Forelimb muscle (tissue), 1 donor: Measurements from ENCODE around the gene DCTPP1. TPM values are rescaled to one million over a fixed set of nuclear protein-coding genes. Genes with fewer than 3 reads are reported as not detected.

Experiments
- DNase-seq: peaks from one replicate; pipeline ENCODE4 v3.0.0-alpha.2; 2013; ENCODE audit warnings: low read depth
- polyA plus RNA-seq: library from polyadenylated mRNA; unstranded; fragments of 120-200 nt; gene quantifications from one replicate; pipeline ENCODE4 v1.2.1, GENCODE V29; 2013; ENCODE audit not compliant: insufficient read length

Gene DCTPP1
- polyA plus RNA-seq, 1 donor, result 23.6 TPM

DNA sequence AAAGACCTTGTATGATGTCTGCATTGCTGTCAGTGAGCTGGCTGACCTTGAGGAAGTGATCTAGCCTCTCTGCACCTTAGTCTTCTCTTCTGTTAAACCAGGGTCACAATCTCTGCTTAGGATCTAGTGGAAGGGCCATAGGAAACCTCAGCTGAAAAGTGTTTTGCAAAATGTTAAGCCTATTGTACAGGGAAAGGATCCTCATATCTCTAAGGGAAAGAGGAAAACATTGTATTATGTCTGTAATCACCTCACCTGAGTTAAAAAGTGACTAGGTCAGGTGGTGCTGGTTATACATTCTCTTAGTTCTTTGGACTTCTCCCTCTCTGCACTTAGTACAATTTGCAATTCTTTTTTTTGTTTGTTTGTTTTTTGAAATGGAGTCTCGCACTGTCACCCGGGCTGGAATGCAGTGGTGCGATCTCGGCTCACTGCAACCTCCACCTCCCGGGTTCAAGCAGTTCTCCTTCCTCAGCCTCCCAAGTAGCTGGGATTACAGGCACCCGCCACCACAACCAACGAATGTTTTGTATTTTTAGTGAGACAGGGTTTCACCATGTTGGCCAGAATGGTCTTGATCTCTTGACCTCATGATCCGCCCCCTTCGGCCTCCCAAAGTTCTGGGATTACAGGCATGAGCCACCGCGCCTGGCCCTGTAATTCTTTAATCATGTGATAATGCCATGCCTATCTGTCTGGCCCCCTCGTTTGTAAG is 17.8 kb upstream of the DCTPP1 start:
- no peak for DNase-seq

DNA sequence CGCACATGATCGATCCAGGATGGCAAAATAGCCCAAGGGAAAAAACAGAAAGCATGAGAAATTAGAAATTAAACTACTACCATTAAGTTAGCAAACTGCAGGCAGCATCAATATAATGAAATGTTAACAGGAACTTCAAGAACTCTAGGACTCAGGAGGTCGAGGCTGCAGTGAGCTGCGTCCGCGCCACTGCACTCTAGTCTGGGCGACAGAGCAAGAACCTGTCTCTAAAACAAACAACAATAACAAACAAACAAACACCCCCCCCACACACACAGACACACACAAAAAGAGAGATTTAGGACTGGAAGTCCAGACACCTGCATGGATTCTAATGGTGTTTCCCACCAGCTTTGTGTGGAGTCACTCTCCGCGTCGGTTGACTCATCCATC is 16.4 kb upstream of the DCTPP1 start:
- DNase-seq, result no peak

DNA sequence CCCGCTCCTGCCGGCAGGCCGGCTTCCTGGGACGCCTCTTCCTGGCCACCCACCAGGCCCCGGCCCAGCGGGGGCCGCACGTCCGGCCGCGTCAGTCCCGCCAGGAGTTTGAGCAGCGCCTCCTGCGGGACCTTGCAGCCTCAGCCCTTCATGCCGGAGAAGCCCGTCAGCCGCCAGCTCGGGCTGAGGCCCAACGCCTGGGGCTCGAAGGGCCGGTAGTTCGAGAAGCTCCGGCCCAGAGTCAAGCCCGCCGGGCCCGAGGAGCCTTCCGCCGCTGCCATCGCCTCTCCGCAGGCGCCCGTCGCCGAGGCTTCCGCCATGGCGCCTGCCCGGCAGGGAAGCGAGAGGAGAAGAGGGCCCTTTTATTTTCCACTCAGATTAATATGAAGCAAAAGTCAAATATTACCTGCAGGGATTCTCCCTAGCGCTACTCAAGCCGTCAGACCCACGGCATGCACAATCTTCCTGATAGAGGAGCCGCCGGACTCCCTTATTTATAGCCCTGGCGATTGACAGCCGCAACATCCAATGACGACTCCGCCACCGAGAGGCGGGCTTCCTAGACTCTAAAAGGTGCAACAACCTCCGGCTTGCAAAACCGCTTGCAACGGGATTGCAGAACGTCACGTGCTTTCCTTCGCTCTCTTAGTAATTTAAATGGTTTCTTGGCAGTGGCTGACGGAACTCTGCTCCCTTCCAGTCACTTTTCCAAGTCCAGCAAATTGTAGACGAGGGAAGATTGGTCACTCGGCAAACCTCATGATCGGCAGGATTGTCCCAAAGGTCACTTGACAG is 15.8 kb upstream of the DCTPP1 start, which contains the start of gene SEPHS2:
TSS of gene SEPHS2 (minus strand) at position 467 of the 795 bp plus-strand sequence. CDS start at position 320, 147 bp downstream.
- peak; percentile 90 for DNase-seq

DNA sequence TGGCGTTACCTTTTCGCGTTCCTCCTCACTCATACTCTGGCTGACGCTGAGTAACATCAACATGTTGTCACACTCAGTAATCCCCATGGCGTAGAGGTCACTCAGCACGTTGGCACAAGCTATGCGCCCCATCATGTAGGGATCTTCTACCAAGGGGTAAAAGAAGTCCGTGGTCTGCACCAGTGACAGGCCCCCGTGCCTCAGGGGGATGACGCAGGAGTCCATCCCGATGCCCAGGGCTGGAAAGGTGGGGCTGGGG is 15.2 kb upstream of the DCTPP1 start:
- DNase-seq, result no peak

DNA sequence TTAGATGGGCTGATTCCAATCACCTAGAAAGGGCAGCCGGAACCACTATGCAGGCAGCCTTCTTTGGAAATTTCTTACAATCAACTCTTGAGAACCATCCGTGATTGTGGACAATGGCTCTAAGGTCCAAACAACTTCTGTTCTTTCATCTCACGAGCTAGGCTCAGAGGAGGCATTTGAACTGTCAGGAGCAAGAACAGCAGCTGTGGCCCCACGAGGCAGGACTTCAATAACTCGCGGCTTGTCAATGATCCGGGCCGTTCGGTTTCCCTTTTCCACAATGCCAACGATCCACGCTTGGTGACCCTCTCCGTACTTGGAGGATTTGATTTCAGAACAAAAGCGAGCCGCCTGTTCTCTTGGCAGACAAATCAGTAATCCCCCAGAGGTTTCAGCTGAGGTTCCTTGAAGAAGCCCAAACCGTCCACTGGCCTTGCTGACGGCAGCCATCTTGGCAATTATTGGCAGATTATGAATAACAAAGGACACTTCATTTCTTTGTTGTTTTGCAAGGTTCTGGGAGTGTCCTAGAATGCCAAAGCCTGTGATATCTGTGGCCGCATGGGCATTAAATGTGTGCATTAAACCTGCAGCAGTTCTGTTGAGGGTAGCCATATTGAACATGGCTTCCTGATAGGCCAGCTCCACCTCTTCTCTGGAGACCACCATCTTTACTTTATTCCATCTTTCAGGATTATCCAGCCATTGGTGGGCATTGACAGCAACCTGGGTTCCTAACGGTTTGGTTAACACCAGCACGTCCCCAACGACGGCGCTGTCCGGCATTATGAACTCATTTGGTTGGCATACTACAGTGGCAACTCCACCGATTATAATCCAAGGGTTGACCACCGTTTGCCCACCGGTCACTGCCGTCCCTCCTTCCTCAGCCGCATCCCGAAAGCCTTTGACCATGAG is 14.7 kb upstream of the DCTPP1 start:
- DNase-seq, result no peak

DNA sequence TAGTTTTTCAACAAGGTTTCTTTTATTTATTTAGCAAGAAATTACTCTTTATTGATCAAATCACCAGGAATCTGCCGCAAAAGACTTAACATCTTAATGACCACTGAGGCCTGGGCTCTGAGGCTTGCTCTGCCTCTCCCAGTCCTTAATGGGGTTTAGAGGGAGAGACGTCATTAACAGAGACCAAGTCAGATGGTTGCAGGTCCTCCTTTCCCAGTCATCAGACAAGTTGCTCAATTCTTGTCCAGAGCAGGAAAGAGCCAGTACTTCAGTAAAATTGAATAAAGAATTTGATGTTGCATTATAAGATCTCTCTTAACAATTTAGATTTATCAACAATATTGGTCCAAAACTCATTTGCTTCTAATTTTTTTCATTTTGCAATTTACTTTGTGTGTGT is 13.8 kb upstream of the DCTPP1 start:
- no peak for DNase-seq

DNA sequence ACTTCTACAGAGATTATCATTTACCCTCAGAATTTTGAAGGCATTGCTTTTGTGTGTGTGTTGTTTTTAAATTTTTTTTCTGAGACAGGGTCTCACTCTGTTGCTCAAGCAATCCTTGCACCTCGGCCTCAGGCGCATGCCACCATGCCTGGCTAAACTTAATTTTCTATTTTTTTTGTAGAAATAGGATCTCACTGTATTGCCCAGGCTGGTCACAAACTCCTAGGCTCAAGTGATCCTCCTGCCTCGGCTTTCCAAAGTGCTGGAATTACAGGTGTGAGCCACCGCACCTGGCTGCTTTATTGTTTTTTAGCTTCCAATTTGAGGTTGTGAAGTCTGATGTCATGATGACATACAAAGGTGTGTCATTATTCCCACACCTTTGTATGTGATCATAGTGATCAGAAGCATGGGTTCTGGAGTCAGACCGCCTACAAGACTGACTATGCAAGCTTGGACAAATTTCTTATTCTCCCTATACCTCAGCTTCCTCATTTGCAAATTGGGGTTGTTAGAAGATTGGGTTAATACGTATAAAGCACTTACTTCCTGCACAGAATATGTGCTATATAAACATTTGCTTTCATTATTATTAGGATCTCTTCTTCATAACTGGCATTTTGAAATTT is 10.0 kb upstream of the DCTPP1 start:
- DNase-seq, result no peak

DNA sequence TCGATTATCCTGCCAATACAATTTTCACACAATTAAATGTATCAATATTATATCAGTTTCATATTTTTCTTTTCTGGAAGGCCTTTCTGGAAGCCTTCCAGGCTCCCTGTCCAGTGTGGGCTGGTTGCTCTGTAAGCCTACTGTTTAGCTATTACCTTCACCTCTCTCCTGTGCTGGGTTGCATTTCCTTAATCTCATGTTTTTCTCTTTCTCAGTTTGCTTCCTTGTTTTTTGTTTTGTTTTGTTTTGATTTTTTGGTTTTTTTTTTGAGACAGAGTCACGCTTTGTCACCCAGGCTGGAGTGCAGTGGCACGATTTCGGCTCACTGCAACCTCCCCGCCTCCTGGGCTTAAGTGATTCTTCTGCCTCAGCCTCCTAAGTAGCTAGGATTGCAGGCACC is 9.0 kb upstream of the DCTPP1 start:
- no peak for DNase-seq

DNA sequence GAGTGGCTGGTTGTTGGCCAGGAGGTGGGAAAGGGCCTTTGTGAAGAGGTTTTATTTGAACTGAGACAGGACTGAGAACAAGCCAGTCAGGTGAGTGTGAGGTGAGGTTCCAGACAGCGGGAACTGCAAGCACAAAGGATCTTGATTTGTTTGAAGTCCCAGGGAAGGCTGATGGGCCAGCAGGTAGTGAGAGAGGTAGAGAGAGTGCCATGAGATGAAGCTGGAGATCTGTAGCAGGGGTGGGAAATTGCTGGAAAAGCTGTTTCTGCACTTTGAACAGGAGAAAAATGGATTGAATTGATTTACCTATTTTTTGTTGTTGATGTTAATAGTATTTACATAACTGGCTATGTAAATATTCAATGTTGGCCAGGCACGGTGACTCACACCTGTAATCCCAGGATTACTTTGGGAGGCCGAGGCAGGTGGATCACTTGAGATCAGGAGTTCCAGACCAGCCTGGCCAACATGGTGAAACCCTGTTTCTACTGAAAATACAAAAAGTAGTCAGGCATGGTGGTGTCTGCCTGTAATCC is 7.7 kb upstream of the DCTPP1 start:
- DNase-seq, result no peak

DNA sequence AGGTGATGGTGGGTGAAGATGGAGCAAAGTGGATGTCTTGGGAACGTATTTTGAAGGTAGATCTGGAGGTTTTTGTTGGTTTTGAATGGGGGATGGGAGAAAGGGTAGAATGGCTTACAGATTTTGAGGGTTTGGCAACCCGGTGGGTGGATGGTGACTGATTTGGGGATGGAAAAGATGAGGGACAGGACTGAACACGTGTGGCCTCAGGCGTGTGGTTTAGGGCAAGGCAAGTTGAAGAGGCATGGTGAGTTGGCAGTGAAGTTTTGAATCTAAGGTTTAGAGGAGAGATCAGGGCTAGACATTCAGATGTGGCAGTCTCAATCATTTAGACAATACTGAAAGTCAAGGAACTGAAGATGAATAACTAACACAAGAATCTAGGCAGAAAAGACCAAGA is 5.0 kb upstream of the DCTPP1 start:
- no peak for DNase-seq

DNA sequence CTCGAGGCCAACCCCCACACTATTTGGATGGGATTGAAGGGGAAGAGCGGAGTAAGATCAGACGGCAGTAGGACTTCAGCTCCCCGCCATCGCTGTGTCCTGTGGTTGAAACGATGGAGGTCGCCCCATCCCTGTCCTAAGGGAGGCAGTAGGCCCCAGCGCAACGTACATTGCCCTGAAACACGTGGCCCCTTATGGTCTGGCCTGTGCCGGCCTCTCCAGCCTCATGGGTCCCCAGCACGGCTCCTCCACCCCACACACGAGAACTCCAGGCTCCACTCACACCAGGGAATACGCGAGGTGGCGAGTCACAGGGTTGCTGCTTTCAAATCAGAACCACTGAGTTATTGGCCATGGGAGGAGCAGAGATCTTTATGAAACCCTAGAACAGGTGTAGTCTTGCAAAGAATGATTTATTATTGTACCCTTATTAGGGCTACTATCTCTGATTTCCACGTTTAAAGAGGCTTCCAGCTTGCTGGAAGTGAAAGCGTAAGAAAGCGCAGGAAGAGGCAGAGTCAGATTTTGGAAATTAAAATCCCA is 669 bp upstream of the DCTPP1 start:
- no peak for DNase-seq

DNA sequence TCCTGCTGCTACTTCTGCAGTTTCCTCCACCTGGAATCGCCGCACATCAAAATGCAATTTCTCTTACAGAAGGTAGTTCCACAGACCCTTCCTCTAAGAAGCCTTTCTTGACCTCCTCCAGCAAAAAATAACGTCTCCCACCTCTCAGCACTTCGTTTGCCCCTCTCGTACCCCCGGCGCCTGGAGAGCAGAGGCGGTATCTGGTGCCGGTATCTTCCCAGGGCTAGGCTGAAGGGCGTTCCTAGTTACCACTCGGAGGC is 482 bp downstream of the DCTPP1 start:
- no peak for DNase-seq

DNA sequence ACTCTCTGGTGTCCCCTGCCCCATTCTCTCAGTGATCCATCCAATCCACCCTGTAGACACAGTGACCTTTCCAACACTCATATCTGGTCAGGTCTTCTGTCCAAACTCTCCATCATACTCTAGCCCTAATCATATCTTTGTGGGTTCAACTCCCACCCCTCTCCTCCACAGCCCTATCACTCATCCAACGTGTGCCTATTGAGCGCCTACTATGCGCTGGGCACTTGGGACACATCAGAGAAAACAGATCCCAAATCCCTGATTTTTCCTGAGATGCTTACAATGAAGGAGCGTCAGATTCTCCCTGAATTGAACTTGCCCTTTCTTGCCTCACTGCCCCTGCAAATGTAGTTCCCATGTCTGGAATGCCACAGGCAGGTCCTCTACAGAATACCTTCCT is 1.8 kb downstream of the DCTPP1 start:
- DNase-seq, result no peak

DNA sequence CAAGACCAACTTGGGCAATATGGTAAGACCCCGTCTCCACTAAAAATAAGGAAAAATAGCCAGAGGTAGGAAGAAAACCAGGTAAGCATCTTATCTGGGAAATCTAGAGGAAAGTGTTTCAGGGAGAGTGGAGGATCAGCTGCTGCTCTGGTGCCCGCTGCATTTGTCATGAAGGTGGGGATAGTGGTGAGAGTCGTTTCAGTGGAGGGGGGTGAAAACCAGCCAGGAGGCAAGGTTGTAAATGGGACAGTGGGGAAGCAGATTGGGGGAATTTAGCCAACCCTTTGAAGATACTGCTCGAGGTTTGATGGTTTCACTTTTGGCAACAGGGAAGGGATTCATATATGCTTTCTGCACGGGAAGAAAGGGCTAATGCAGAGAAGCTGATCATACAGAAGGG is 8.8 kb downstream of the DCTPP1 start:
- no peak for DNase-seq

DNA sequence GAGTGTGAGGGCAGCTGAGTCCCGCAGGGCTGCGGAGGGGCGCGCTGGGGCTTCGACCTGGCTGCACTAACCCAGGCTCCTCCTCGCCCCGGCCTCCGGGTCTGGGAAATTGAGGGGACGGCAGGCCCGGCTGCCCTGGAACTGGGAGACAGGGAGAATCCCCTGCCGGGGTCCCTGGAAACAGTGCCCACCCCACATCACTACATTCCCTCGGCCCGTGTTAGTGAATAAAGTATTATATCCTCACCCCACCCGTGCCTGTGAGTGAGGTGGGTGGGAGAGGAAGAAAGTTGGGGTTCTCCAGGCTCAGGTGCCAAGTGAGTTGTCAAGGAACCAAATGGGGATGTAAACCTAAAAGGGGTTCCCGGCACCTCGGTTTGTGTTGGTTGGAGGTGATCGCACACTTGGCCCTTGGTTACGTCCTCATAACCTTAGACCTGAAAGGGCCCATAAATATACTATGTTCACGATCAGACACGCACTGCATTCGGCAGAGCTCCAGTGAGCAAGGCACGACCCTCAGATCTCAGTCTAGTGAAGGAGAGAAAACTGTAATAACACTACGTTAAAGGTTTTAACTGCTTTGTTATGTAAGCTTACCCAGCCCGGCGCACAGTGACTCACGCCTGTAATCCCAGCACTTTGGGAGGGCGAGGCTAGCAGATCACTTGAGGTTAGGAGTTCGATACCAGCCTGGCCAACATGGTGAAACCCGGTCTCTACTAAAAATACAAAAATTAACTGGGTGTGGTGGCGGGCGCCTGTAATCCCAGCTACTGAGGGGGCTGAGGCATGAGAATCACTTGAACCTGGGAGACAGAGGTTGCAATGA is 11.3 kb downstream of the DCTPP1 start:
- no peak for DNase-seq

DNA sequence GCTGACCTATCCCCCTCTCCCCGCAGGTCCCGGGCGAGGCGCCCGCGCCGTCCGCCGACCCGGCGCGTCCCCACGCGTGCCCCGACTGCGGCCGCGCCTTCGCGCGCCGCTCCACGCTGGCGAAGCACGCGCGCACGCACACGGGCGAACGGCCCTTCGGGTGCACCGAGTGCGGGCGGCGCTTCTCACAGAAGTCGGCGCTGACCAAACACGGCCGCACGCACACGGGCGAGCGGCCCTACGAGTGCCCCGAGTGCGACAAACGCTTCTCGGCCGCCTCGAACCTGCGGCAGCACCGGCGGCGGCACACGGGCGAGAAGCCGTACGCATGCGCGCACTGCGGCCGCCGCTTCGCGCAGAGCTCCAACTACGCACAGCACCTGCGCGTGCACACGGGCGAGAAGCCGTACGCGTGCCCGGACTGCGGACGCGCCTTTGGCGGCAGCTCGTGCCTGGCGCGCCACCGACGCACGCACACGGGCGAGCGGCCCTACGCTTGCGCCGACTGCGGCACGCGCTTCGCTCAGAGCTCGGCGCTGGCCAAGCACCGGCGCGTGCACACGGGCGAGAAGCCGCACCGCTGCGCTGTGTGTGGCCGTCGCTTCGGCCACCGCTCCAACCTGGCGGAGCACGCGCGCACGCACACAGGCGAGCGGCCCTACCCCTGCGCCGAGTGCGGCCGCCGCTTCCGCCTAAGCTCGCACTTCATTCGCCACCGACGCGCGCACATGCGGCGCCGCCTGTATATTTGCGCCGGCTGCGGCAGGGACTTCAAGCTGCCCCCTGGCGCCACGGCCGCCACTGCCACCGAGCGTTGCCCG is 12.1 kb downstream of the DCTPP1 start:
- DNase-seq, result peak; percentile 67

DNA sequence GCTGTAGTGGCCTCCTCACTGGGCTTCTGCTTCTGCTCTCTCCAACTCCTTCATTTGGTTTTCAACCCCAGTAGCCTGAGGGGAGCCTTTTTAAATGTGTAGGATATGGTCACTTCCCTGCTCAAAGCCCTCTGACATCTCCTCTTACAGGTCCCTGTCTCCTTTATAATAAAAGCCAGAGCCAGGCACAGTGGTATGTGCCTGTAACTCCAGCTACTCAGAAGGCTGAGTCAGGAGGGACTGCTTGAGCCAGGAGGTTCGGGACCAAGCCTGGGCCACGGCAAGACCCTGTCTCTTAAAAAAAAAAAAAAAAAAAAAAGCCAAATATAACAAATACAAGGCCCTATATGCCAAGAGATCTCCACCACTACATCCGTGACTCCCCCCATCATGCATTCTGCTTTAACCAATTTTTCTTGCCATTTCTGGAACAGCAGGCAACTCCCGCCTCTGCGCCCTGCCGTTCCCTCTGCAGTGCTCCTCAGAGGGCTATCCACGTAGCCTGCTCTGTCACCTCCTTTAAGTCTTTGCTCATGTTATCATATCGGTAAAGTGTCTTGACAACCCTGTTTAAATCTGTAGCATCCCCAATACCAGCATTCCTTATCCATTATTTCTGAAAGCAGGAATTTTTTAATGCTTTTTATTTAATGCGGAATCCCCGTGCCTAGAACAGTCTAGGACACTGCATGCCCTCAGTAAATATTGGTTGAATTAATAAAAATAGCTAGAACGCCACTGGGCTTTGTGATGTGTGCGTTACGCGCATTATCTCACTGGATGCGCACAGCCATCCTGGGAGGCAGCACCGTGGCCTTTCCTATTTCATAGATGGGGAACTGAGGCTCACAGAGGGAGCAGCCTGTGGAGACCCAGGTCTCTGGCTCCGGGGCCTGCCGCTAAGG is 13.0 kb downstream of the DCTPP1 start:
- DNase-seq, result no peak

DNA sequence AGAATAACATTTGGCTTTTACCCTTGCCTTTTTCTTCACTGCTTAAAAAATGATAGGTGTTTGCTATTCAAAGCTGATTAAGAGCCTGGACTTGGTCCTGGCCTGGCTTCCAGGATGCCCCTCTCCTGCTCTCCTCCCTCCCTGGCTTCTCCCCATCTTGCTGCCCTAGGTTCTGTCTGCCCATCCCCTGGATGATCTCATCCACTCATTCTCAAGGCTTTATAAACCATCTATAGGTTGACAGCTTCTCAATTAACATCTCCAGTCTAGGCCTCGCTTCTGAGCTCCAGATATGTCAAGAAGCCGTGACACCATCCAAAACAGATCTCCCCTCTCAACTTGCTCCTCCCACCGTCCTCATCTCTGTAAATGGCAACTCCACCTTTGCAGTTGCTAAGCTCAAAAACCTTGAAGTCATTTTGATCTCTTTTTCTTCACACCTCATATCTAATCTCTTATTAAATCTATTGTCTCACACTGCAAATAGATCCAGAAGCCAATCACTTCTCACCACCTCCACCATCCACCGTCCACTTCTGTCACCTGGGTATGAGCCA is 13.7 kb downstream of the DCTPP1 start:
- no peak for DNase-seq

DNA sequence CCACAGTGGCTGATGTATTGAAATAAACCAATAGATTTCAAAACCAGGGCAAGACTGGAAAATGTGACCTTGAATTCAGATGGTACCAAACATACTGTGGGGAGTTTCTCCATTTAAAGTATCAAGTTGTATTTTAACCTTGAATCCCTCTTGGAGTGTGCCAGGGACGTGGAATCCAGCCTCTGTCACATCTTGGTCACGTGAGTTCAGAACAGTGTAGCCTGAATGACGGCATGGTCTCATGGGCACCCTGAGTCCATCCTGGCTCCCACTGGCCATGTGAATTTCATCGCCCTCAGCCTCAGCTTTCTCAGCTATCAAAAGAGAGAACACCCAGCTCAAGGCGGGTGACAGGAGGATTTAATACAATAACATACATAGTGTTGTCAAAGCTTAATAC is 15.7 kb downstream of the DCTPP1 start:
- DNase-seq, result no peak
